Stomach (tissue), 9 donors: ENCODE measurements around the gene FOSB. TPM values are rescaled to one million over a fixed set of nuclear protein-coding genes. Genes with fewer than 3 reads are reported as not detected.
A peak's percentile ranks its signal among the peaks of the same experiment; 100 is the strongest.

Experiments used
- DNase-seq, 2 donors: peaks; one replicate each; pipeline versions ENCODE4 v3.0.0 to v3.0.0-alpha.2; 2013 to 2019
- H3K27ac ChIP-seq, 5 donors: fragments of 200-600 bp in 4 of 5; sonication (generic) in 4 of 5; one replicate each; pipeline ENCODE4 v1.5.1; 2013 to 2019; ENCODE audit warnings: mild to moderate bottlenecking in 1 of 5, moderate library complexity in 1 of 5
- H3K27me3 ChIP-seq, 3 donors: fragments of 200-600 bp; sonication (generic); one replicate each; pipeline ENCODE4 v1.5.1; 2017 to 2019; ENCODE audit warnings: mixed run types in 1 of 3
- H3K36me3 ChIP-seq, 4 donors: fragments of 200-600 bp; sonication (generic); 1 replicate in 3 of 4; 2 replicates in 1 of 4; pipeline ENCODE4 v1.5.1; 2016 to 2019
- H3K4me1 ChIP-seq, 4 donors: fragments of 200-600 bp; sonication (generic); one replicate each; pipeline ENCODE4 v1.5.1; 2016 to 2019
- H3K4me3 ChIP-seq, 4 donors: fragments of 200-600 bp; sonication (generic) in 3 of 4; one replicate each; pipeline ENCODE4 v1.5.1; 2016 to 2019; ENCODE audit warnings: mild to moderate bottlenecking in 1 of 4
- H3K9me3 ChIP-seq, 4 donors: fragments of 200-600 bp; sonication (generic); one replicate each; pipeline ENCODE4 v1.5.1; 2016 to 2019
- EP300 ChIP-seq: sonication (generic); formaldehyde crosslinking; IDR thresholded peaks from one replicate; pipeline ENCODE4 v1.6.1; 2017; ENCODE audit warnings: antibody characterized with exemption
- POLR2A ChIP-seq, 4 donors: fragments of 450-650 bp; IDR thresholded peaks; one replicate each; pipeline ENCODE4 v1.6.1; 2016; ENCODE audit warnings: antibody characterized with exemption in 4 of 4, control low read depth in 2 of 4, mild to moderate bottlenecking in 1 of 4, moderate library complexity in 1 of 4
- POLR2AphosphoS5 ChIP-seq, 3 donors: sonication (generic); formaldehyde crosslinking; IDR thresholded peaks; one replicate each; pipeline ENCODE4 v1.6.1; 2016; ENCODE audit warnings: antibody characterized with exemption in 3 of 3
- WGBS, 5 donors: extraction: QIAGEN DNeasy Blood & Tissue Kit in 3 of 5; methylation state at CpG; one replicate each; pipeline versions ENCODE4 v1.1.5 to v1.1.7; 2013 to 2018; 5-methylcytosine and 5-hydroxymethylcytosine counted together
- intact Hi-C: fragments of 100-400 bp; cut with DNase I; formaldehyde crosslinking; loops from one replicate; pipeline ENCODE4 v1.15.1; 2023; ENCODE audit warnings: low total_unique reads
- polyA plus RNA-seq, 3 donors: library from polyadenylated mRNA; stranded (reverse); fragments of 200-250 nt; gene quantifications; one replicate each; pipeline ENCODE4 v1.2.3, GENCODE V29; 2013
- total RNA-seq, 5 donors: library from RNA; depleted of rRNA; stranded (reverse); fragments of >200 nt; gene quantifications; one replicate each; pipeline versions ENCODE4 v1.1.0 to v1.2.3, GENCODE V29; 2014 to 2016
- TF ChIP-seq, protein P1 (sequence below), 7 experiments: fragments of 450-650 bp in 4 of 7; fragments of 200-600 bp in 3 of 7; sonication (generic) in 3 of 7; IDR thresholded peaks; one replicate each; pipeline ENCODE4 v1.5.1; 2016 to 2019; ENCODE audit warnings: antibody characterized with exemption in 7 of 7, control low read depth in 2 of 7, mild to moderate bottlenecking in 1 of 7
- donor health status: healthy with polysubstance abuse.
- donor health status: Bipolar disorder and iron deficiency.
- donor health status: healthy.

The FOSB gene
- total and polyA plus RNA-seq, 8 donors = 1.2 to 76.8 (median 9.0) TPM

DNA sequence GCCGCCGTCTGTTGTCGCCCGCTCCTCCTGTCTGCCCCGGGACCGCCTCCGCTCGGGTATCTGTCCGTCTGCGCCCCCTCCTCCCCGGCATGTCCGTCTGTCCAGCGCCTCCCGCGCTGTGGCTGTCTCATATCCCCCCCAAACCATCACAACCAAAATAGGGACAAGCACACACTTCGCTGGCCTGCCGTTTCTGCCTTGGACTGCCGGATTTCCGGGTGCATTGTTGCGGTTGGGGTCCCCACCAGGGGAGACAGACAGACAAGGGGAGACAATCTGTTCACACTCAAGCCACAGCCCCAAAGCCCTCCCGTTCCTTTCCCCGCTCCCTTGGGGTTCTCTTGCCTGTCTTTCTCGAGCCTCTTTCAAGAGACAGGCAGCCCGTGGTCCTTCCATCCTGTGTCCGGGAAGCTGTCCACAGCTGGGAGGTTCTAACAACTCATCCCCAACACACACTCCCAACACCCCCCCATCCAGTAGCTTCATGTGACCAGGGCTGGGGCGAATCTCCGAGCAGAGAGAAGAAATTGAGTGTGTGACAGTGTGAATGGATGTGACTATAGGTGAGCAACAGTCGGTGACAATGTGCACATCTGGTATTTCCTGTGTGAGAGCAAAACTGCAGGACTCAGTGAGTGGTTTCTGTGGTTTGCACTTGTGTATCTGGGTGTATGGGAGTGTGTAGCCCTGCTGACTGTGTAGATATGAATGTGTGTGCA lies 16.5 kb upstream of the FOSB start:
- peaks cover 36 to 55% (median 43%) of the 10 kb centered on the region in 4 donors for H3K4me1 ChIP-seq
- DNase-seq = peak; percentile 33 to 82
- WGBS, 5 donors = 2 to 7% (median 4%) methylated on average over 20 to 28 of the region's 28 CpGs
- no peaks in the 10 kb centered on the region for H3K9me3 ChIP-seq
- TF ChIP-seq, protein P1, sequence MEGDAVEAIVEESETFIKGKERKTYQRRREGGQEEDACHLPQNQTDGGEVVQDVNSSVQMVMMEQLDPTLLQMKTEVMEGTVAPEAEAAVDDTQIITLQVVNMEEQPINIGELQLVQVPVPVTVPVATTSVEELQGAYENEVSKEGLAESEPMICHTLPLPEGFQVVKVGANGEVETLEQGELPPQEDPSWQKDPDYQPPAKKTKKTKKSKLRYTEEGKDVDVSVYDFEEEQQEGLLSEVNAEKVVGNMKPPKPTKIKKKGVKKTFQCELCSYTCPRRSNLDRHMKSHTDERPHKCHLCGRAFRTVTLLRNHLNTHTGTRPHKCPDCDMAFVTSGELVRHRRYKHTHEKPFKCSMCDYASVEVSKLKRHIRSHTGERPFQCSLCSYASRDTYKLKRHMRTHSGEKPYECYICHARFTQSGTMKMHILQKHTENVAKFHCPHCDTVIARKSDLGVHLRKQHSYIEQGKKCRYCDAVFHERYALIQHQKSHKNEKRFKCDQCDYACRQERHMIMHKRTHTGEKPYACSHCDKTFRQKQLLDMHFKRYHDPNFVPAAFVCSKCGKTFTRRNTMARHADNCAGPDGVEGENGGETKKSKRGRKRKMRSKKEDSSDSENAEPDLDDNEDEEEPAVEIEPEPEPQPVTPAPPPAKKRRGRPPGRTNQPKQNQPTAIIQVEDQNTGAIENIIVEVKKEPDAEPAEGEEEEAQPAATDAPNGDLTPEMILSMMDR (IDR thresholded peaks at IDR 0.05) = no peak
- TF ChIP-seq POLR2A (IDR thresholded peaks at IDR 0.05) (peak in 1 of 4 donors; percentile 29), EP300 (no peak), POLR2AphosphoS5 (IDR thresholded peaks at IDR 0.05) (peak in 1 of 3 donors; percentile 6)
- H3K27ac ChIP-seq = peak overlapping the region; percentile 76 to 92 (median 86)
- no peaks in the 10 kb centered on the region for H3K27me3 ChIP-seq
- intact Hi-C loops = no loop called here
- H3K36me3 ChIP-seq = no peaks in the 10 kb centered on the region
- H3K4me3 ChIP-seq = peak overlapping the region; percentile 43 to 66 (median 60)

DNA sequence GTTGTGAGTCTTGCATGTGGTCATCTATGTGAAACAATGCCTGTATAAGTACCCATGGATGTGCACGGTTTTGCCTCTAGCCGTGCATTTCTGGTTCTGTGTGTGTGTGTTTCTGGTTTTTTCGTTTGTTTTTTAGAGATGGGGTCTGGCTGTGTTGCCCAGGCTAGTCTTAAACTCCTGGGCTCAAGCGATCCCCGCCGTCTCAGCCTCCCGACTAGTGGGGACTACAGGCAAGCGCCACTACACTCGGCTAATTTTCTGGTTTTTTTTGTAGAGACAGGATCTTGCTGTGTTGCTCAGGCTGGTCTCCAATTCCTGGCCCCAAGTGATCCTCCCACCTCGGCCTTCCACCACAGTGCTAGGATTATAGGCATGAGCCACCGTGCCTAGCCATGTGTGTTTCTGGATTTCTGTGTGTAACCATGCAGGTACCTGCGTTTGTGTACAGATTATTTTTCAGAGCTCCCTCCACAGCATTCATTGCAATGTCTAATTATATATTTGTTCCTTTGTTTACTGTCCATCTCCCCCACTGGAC lies 15.9 kb upstream of the FOSB start:
- no peak overlapping the region for H3K4me3 ChIP-seq
- intact Hi-C loops = no loop called here
- no peaks in the 10 kb centered on the region for H3K36me3 ChIP-seq
- H3K27ac ChIP-seq = peak overlapping the region in 4 of 5 donors; percentile 85 to 92 (median 88)
- H3K4me1 ChIP-seq = peaks cover 38 to 59% (median 48%) of the 10 kb centered on the region in 4 donors
- no peak for TF ChIP-seq POLR2A (IDR thresholded peaks at IDR 0.05)
- TF ChIP-seq EP300 = no peak
- TF ChIP-seq, protein P1 (IDR thresholded peaks at IDR 0.05) = no peak
- no peak for TF ChIP-seq POLR2AphosphoS5 (IDR thresholded peaks at IDR 0.05)
- WGBS, 5 donors = 72 to 80% (median 75%) methylated on average over 12 of the region's 12 CpGs
- DNase-seq = no peak
- H3K9me3 ChIP-seq = no peaks in the 10 kb centered on the region
- H3K27me3 ChIP-seq = no peaks in the 10 kb centered on the region

DNA sequence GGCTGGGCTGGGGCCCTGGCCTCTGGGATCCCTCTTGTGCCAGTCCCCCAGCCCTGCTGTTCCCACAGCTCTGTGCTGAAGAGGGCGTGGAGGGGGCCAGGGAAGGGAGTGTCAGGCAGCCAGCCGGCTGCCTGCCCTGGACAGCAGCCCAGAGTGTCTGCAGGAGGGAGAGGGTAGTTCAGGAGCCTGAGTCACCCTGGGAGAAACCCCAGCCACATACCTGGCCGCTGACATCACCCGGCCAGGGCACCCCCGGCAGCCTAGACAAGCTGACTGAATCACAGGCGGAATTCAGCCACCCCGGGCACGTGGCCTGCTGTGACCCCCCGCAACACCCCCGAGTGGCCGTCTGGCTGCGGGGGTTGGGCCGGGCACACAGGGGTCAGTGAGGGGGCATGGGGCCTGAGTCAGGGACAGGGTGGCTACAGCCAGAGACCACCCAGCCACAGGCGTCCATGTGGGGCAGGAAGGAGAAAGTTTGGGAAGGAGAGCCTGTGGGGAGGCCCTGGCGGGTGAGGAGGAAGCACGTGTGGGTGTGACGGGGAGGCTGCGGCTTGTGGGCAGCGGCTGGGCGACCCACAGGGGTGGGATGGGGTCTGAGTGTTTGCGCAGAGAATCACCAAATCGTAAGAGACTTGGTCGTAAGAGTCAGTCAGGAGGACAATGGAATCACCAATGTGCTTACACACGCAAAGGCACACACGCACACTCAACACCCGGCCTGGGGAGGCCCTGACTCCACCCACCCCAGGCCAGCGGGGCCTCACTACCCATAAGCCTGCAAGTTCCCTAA lies 11.9 kb upstream of the FOSB start:
- intact Hi-C loops = no loop called here
- Histone ChIP-seq H3K9me3 (no peaks in the 10 kb centered on the region), H3K4me3 (no peak overlapping the region), H3K36me3 (no peaks in the 10 kb centered on the region), H3K27me3 (no peaks in the 10 kb centered on the region), H3K4me1 (peaks cover 29 to 39% (median 33%) of the 10 kb centered on the region in 4 donors), H3K27ac (peak overlapping the region; percentile 81 to 91 (median 88))
- DNase-seq = peak; percentile 95 to 98
- TF ChIP-seq POLR2AphosphoS5 (IDR thresholded peaks at IDR 0.05) = peak; percentile 72 to 92 (median 78)
- TF ChIP-seq EP300 = peak; percentile 5
- TF ChIP-seq, protein P1 (IDR thresholded peaks at IDR 0.05) = no peak
- WGBS, 5 donors = 7 to 11% (median 9%) methylated on average over 25 to 27 of the region's 27 CpGs

DNA sequence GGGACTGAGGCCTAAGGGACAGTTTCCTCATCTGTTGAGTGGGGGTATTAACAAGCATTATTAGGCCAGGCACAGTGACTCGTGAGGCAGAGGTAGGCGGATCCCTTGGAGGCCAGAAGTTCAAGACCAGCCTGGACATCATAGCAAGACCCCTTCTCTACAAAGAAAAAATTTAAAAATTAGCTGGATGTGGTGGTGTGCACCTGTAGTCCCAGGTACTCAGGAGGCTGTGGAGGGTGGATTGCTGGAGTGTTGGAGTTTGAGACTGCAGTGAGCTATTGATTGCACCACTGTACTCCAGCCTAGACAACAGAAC lies 11.3 kb upstream of the FOSB start:
- 46 to 75% (median 60%) methylated on average over 2 of the region's 2 CpGs for WGBS, 5 donors
- TF ChIP-seq EP300 (no peak), POLR2AphosphoS5 (IDR thresholded peaks at IDR 0.05) (no peak), POLR2A (IDR thresholded peaks at IDR 0.05) (no peak)
- TF ChIP-seq, protein P1 (IDR thresholded peaks at IDR 0.05) = no peak
- no peak overlapping the region for H3K4me3 ChIP-seq
- intact Hi-C loops = no loop called here
- no peak for DNase-seq
- peaks cover 25 to 36% (median 28%) of the 10 kb centered on the region in 4 donors for H3K4me1 ChIP-seq
- peak overlapping the region; percentile 81 to 91 (median 88) for H3K27ac ChIP-seq
- H3K27me3 ChIP-seq = no peaks in the 10 kb centered on the region
- H3K36me3 ChIP-seq = no peaks in the 10 kb centered on the region
- no peaks in the 10 kb centered on the region for H3K9me3 ChIP-seq
